GM18951 (cell line): ENCODE measurements around the gene LTA4H.

ENCODE experiments used
- POLR2A ChIP-seq: IDR thresholded peaks from 4 replicates; pipeline ENCODE4 v1.6.1; 2011; ENCODE audit warnings: mild to moderate bottlenecking; ENCODE audit not compliant: insufficient read length, insufficient read depth; ENCODE audit errors: extremely low read depth
- in situ Hi-C: fragments of 300-500 bp; cut with MboI; formaldehyde crosslinking; loops from one replicate; pipeline ENCODE4 v1.12.0; 2022; ENCODE audit warnings: low sequenced_read_pairs, mixed read lengths, inconsistent platforms; ENCODE audit not compliant: unreplicated experiment

Gene LTA4H

GRCh38 chr12:96049101-96049500 lies 13.7 kb upstream of the LTA4H start:
- in situ Hi-C loops, result no loop called here
- TF ChIP-seq POLR2A, result no peak

- TF ChIP-seq POLR2A, result no peak
Measured at GRCh38 chr12:96048393-96048969, 13.1 kb upstream of the LTA4H start.

GRCh38 chr12:96047229-96048211 lies 12.1 kb upstream of the LTA4H start:
- in situ Hi-C loops, result no loop called here
- TF ChIP-seq POLR2A, result no peak

More at GRCh38 chr12:96048393-96048969, 13.1 kb upstream of the LTA4H start:
- in situ Hi-C loops, result no loop called here

GRCh38 chr12:96046543-96047228 lies 11.3 kb upstream of the LTA4H start:
- in situ Hi-C loops, result no loop called here
- TF ChIP-seq POLR2A, result no peak

- no peak for TF ChIP-seq POLR2A
- in situ Hi-C loops, result no loop called here
Measured at GRCh38 chr12:96045566-96045965, 10.2 kb upstream of the LTA4H start.

- in situ Hi-C loops, result no loop called here
- no peak for TF ChIP-seq POLR2A
Measured at GRCh38 chr12:96044943-96045290, 9.5 kb upstream of the LTA4H start.

- TF ChIP-seq POLR2A, result no peak
- in situ Hi-C loops, result no loop called here
Measured at GRCh38 chr12:96044017-96044942, 8.9 kb upstream of the LTA4H start.

- no peak for TF ChIP-seq POLR2A
- in situ Hi-C loops, result no loop called here
Measured at GRCh38 chr12:96041181-96041580, 5.8 kb upstream of the LTA4H start.

GRCh38 chr12:96040305-96041133 lies 5.1 kb upstream of the LTA4H start:
- no peak for TF ChIP-seq POLR2A
- in situ Hi-C loops, result no loop called here

- in situ Hi-C loops, result no loop called here
- TF ChIP-seq POLR2A, result no peak
Measured at GRCh38 chr12:96039516-96039915, 4.1 kb upstream of the LTA4H start.

- in situ Hi-C loops, result no loop called here
- TF ChIP-seq POLR2A, result no peak
Measured at GRCh38 chr12:96036765-96037455, 1.5 kb upstream of the LTA4H start.
